Esophagus squamous epithelium (tissue), 5 donors: ENCODE data around the gene SLC7A5. TPM values are rescaled to one million over a fixed set of nuclear protein-coding genes. Genes with fewer than 3 reads are reported as not detected.

Experiments
- DNase-seq: peaks from one replicate; lab custom pipeline; 2025; lab: John Stamatoyannopoulos, UW
- H3K27ac ChIP-seq, 4 donors: fragments of 200-600 bp; sonication (generic); one replicate each; pipeline ENCODE4 v1.5.1; 2016 to 2019; ENCODE audit warnings: mild to moderate bottlenecking in 1 of 4
- H3K27me3 ChIP-seq, 4 donors: fragments of 200-600 bp; sonication (generic); 1 replicate in 3 of 4; 2 replicates in 1 of 4; pipeline versions ENCODE4 v1.5.1 to v1.6.0; 2017 to 2021; ENCODE audit warnings: antibody characterized with exemption in 1 of 4
- H3K36me3 ChIP-seq, 3 donors: fragments of 200-600 bp; sonication (generic); one replicate each; pipeline ENCODE4 v1.5.1; 2016 to 2019
- H3K4me1 ChIP-seq, 3 donors: fragments of 200-600 bp; sonication (generic); one replicate each; pipeline ENCODE4 v1.5.1; 2017 to 2019
- H3K4me3 ChIP-seq, 4 donors: fragments of 200-600 bp; sonication (generic); 1 replicate in 3 of 4; 2 replicates in 1 of 4; pipeline ENCODE4 v1.5.1; 2016 to 2019; ENCODE audit warnings: mild to moderate bottlenecking in 2 of 4, moderate library complexity in 1 of 4
- H3K9me3 ChIP-seq, 3 donors: fragments of 200-600 bp; sonication (generic); one replicate each; pipeline ENCODE4 v1.5.1; 2016 to 2019
- CTCF ChIP-seq, 6 experiments: fragments of 450-650 bp in 4 of 6; fragments of 200-600 bp in 2 of 6; sonication (generic) in 2 of 6; IDR thresholded peaks; one replicate each; pipeline ENCODE4 v1.5.1; 2016 to 2019; ENCODE audit warnings: antibody characterized with exemption in 6 of 6, mild to moderate bottlenecking in 4 of 6, moderate library complexity in 4 of 6
- POLR2A ChIP-seq, 4 donors: fragments of 450-650 bp; IDR thresholded peaks; one replicate each; pipeline ENCODE4 v1.6.1; 2017; ENCODE audit warnings: antibody characterized with exemption in 4 of 4, mild to moderate bottlenecking in 4 of 4, moderate library complexity in 3 of 4
- WGBS, 2 donors: methylation state at CpG; one replicate each; pipeline ENCODE4 v1.1.5; 2018; 5-methylcytosine and 5-hydroxymethylcytosine counted together
- intact Hi-C: fragments of 100-400 bp; cut with DNase I; formaldehyde crosslinking; loops from one replicate; pipeline ENCODE4 v1.15.0; 2022
- total RNA-seq, 4 donors: library from RNA; depleted of rRNA; stranded (reverse); fragments of >200 nt; gene quantifications; one replicate each; pipeline ENCODE4 v1.1.0, GENCODE V29; 2016
- donor health status: DM: yes; HTN: yes; CAD: no.

SLC7A5 gene
- total RNA-seq, 4 donors from 2014 or later = 75.3 to 179 (median 145) TPM

GRCh38 chr16:87824991-87825841 is 44.1 kb downstream of the SLC7A5 start:
- Histone ChIP-seq H3K27ac (peak overlapping the region; percentile 70 to 85 (median 77)), H3K4me1 (peaks cover 11 to 77% (median 27%) of the 10 kb centered on the region in 3 donors), H3K9me3 (no peaks in the 10 kb centered on the region), H3K27me3 (peaks cover 0 to 63% (median 0%) of the 10 kb centered on the region in 4 donors), H3K4me3 (no peak overlapping the region), H3K36me3 (peaks cover 0 to 1% (median 0%) of the 10 kb centered on the region in 3 donors)
- intact Hi-C loops = no loop called here
- TF ChIP-seq POLR2A (IDR thresholded peaks at IDR 0.05) (no peak), CTCF (IDR thresholded peaks at IDR 0.05) (no peak)
- DNase-seq = no peak
- WGBS, 2 donors = 27 to 96% methylated on average over 5 to 16 of the region's 29 CpGs

GRCh38 chr16:87824016-87824990 is 45.0 kb downstream of the SLC7A5 start:
- WGBS, 2 donors = 31 to 64% methylated on average over 6 to 18 of the region's 19 CpGs
- intact Hi-C loops = no loop called here
- TF ChIP-seq CTCF (IDR thresholded peaks at IDR 0.05) = no peak
- no peak for TF ChIP-seq POLR2A (IDR thresholded peaks at IDR 0.05)
- Histone ChIP-seq H3K9me3 (no peaks in the 10 kb centered on the region), H3K36me3 (no peaks in the 10 kb centered on the region), H3K27ac (peak overlapping the region; percentile 70 to 85 (median 77)), H3K27me3 (peaks cover 0 to 64% (median 0%) of the 10 kb centered on the region in 4 donors), H3K4me3 (no peak overlapping the region), H3K4me1 (peaks cover 11 to 69% (median 27%) of the 10 kb centered on the region in 3 donors)
- no peak for DNase-seq

GRCh38 chr16:87823181-87823929 is 46.0 kb downstream of the SLC7A5 start:
- H3K4me3 ChIP-seq = no peak overlapping the region
- H3K36me3 ChIP-seq = no peaks in the 10 kb centered on the region
- peaks cover 0 to 60% (median 0%) of the 10 kb centered on the region in 4 donors for H3K27me3 ChIP-seq
- WGBS, 2 donors = 29 to 49% methylated on average over 12 to 13 of the region's 24 CpGs
- peaks cover 0 to 7% (median 6%) of the 10 kb centered on the region in 3 donors for H3K9me3 ChIP-seq
- TF ChIP-seq POLR2A (IDR thresholded peaks at IDR 0.05) (no peak), CTCF (IDR thresholded peaks at IDR 0.05) (no peak)
- DNase-seq = no peak
- intact Hi-C loops = no loop called here
- peak overlapping the region; percentile 70 to 85 (median 77) for H3K27ac ChIP-seq
- H3K4me1 ChIP-seq = peaks cover 11 to 60% (median 27%) of the 10 kb centered on the region in 3 donors

- DNase-seq = no peak
- peaks cover 0 to 17% (median 16%) of the 10 kb centered on the region in 3 donors for H3K9me3 ChIP-seq
- peaks cover 0 to 57% (median 0%) of the 10 kb centered on the region in 4 donors for H3K27me3 ChIP-seq
- intact Hi-C loops = no loop called here
- 30 to 58% methylated on average over 22 to 31 of the region's 38 CpGs for WGBS, 2 donors
- H3K36me3 ChIP-seq = no peaks in the 10 kb centered on the region
- H3K4me1 ChIP-seq = peaks cover 7 to 52% (median 27%) of the 10 kb centered on the region in 3 donors
- H3K27ac ChIP-seq = peak overlapping the region; percentile 70 to 85 (median 77)
- no peak overlapping the region for H3K4me3 ChIP-seq
- no peak for TF ChIP-seq CTCF (IDR thresholded peaks at IDR 0.05)
- TF ChIP-seq POLR2A (IDR thresholded peaks at IDR 0.05) = no peak
These were observed 47.0 kb downstream of the SLC7A5 start for GRCh38 chr16:87822108-87822970.
